GM18505 (cell line): ENCODE results near the gene JPT1.
"Not testable (repeated sequence)": the region's sequence is repeated elsewhere in the genome, so short reads cannot be mapped to it uniquely, and the experiment has no call there.

Experiments
- ATAC-seq: cut with Tn5 transposase; IDR thresholded peaks from one replicate; pipeline ENCODE4 v1.9.1; 2021; ENCODE audit not compliant: unreplicated experiment
- POLR2A ChIP-seq: IDR thresholded peaks from 4 replicates; pipeline ENCODE4 v1.6.1; 2011; ENCODE audit warnings: borderline replicate concordance; ENCODE audit not compliant: insufficient read depth, insufficient read length; ENCODE audit errors: extremely low read depth

Gene JPT1

DNA sequence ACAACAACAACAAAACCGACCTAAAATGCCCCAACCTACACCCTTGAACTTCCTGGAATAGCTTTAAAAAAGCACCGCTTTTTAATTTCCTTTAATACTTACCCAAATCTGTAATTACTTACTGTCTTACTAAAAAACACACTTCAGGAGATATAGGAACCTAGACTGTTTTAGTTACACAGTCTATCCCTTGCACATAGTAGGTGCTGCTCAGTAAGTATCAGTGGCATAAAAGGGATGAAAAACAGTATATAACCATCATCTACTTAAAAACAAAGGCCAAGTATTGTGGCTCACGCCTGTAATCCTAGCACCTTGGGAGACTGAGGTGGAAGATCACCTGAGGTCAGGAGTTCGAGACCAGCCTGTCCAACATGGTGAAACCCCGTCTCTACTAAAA, 22.3 kb upstream of the JPT1 start:
- ATAC-seq = no peak
- TF ChIP-seq POLR2A = no peak

- no peak for ATAC-seq
- no peak for TF ChIP-seq POLR2A
Measured at GRCh38 chr17:75174996-75175395, 20.7 kb upstream of the JPT1 start.

DNA sequence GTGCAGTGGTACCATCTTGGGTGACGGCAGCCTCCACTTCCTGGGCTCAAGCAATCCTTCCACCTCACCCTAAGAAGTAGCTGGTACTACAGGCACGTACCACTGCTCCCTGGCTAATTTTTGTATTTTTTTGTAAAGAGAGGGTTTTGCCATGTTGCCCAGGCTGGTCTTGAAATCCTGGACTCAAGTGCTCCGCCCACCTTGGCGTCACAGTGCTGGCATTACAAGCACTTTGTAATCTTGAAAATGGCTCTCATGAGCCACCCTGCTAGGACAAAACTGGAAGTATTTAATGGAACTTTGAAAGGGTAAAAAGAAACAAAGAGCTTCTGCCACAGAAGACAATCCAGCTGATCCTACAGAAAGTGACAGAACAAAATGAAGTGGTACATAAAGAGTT, 19.2 kb upstream of the JPT1 start:
- TF ChIP-seq POLR2A = no peak
- no peak for ATAC-seq

DNA sequence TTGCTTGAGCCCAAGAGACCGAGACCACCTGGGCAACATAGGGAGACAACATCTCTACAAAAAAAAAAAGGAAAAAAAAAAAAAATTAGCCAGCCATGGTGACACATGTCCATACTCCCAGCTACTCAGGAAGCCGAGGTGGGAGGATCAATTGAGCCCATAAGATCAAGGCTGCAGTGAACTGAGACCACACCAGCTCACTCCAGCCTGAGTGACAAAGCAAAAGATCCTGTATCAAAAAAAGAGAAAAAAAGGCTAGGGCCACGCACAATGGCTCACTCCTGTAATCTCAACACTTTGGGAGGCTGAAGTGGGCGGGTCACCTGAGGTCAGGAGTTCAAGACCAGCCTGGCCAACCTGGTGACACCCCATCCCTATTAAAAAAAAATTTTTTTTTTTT, 14.7 kb upstream of the JPT1 start:
- ATAC-seq = no peak

DNA sequence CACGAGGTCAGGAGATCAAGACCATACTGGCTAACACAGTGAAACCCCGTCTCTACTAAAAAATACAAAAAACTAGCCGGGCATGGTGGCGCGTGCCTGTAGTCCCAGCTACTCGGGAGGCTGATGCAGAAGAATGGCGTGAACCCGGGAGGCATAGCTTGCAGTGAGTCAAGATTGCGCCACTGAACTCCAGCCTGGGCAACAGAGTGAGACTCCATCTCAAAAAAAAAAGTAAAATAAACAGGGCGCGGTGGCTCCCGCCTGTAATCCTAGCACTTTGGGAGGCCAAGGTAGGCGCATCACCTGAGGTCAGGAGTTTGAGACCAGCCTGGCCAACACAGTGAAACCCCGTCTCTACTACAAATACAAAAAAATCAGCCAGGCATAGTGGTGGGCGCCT, 10.3 kb upstream of the JPT1 start:
- ATAC-seq = not testable (repeated sequence)

More for the DNA sequence above, 14.7 kb upstream of the JPT1 start:
- no peak for TF ChIP-seq POLR2A

- no peak for ATAC-seq
Measured at GRCh38 chr17:75163074-75163473, 8.8 kb upstream of the JPT1 start.

DNA sequence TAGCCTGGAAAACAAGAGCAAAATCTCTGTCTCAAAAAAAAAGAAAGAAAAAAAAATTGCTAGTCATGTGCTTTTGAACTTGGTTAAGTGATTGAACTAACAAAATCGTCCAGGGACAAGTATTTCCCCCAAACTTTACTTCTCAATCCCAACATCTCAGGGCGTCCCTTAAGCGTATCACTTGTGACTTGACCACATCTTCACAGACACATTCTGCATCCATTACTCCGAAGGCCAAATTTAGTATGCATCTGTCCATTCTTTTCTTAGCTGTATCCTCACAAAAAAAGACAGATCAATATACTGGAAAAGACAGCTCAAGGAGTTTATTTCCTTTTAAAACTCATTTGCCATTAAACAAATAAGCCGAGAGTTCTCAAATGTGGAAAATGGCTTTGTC, 5.9 kb upstream of the JPT1 start:
- TF ChIP-seq POLR2A = no peak
- ATAC-seq = no peak

More at GRCh38 chr17:75163074-75163473, 8.8 kb upstream of the JPT1 start:
- no peak for TF ChIP-seq POLR2A

- TF ChIP-seq POLR2A = no peak
- ATAC-seq = no peak
Measured at GRCh38 chr17:75159196-75160031, 5.1 kb upstream of the JPT1 start.

DNA sequence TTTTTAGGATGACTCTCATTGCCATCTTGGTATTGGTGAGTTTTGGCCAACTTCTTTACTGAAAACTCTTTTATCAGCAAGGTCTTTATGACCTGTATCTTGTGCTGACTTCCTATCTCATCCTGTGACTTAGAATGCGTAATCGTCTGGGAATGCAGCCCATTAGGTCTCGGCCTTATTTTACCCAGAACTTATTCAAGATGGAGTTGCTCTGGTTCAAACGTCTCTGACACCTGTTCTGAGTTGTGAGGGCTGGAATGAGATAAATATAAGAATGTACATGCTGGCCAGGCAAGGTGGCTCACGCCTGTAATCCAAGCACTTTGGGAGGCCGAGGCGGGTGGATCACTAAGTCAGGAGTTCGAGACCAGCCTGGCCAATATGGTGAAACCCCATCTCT, 4.2 kb upstream of the JPT1 start:
- not testable (repeated sequence) for ATAC-seq

DNA sequence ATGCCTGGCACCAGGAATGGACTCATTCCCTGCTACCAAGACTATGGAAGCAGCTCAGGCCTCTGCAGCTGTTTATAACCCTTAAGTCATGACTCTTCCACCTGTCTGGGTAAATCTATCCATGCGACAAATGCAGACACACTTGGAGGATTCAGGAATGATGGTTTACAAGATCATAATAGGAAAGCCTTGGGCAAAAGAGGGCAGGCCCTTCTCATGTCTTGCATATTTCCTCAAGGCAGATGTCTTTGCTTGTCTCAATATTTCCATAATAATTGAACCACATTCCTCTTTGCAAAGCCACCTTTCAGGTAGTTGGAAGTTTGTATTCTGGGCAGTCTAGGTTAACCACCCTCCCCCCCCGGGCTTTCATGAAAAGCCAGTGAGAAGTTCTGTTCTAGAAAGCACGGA, 884 bp upstream of the JPT1 start:
- ATAC-seq = no peak
- TF ChIP-seq POLR2A = no peak

- no peak for TF ChIP-seq POLR2A
- peak; percentile 7 for ATAC-seq
Measured at GRCh38 chr17:75153780-75154194, 525 bp downstream of the JPT1 start.

GRCh38 chr17:75152922-75153779, 1.2 kb downstream of the JPT1 start:
- ATAC-seq = no peak
- TF ChIP-seq POLR2A = no peak

- no peak for TF ChIP-seq POLR2A
- ATAC-seq = no peak
Measured at GRCh38 chr17:75152523-75152921, 1.8 kb downstream of the JPT1 start.

DNA sequence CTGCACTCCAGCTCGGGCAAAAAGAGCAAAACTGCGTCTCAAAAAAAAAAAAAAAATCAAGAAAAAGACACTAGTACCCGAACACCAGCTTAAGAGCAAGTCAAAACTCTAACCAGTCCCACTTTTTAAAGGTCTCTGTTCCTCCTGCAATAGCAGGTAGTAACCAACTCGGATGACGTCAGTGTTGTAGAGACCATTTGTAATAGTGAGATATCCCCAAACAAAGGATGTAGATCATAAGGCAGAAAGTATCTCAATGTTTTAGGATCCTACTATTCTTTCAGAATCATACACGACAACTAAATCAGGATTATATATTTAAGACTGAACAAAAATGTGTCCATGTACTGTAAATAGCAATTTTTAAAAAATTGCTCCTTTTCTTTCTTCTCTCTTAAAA, 2.4 kb downstream of the JPT1 start:
- TF ChIP-seq POLR2A = no peak
- no peak for ATAC-seq
